Loucy (cell line): ENCODE measurements around the gene NUP85.
"Not testable (repeated sequence)": the region's sequence is repeated elsewhere in the genome, so short reads cannot be mapped to it uniquely, and the experiment has no call there.

Source experiments
- H2AFZ ChIP-seq: fragments of 200-600 bp; sonication (generic); 2 replicates; pipeline ENCODE4 v1.6.0; 2016; ENCODE audit warnings: antibody characterized with exemption, mild to moderate bottlenecking, low read length, moderate library complexity
- H3F3A ChIP-seq: fragments of 200-600 bp; 2 replicates; pipeline ENCODE4 v1.6.0; 2016; ENCODE audit warnings: antibody characterized with exemption, low read depth, mild to moderate bottlenecking
- H3K27me3 ChIP-seq: fragments of 200-600 bp; sonication (generic); 2 replicates; pipeline ENCODE4 v1.6.1; 2014; ENCODE audit warnings: low read length, mild to moderate bottlenecking; ENCODE audit not compliant: insufficient read depth, poor library complexity, severe bottlenecking
- H3K36me3 ChIP-seq: fragments of 200-600 bp; sonication (generic); 2 replicates; pipeline ENCODE4 v1.6.1; 2016; ENCODE audit warnings: low read length; ENCODE audit not compliant: insufficient read depth
- H3K4me1 ChIP-seq: fragments of 200-600 bp; sonication (generic); 2 replicates; pipeline ENCODE4 v1.5.1; 2014; ENCODE audit warnings: low read length, mild to moderate bottlenecking; ENCODE audit not compliant: insufficient read depth, poor library complexity, severe bottlenecking
- H3K4me2 ChIP-seq: fragments of 200-600 bp; sonication (generic); 2 replicates; pipeline ENCODE4 v1.6.0; 2014; ENCODE audit warnings: antibody characterized with exemption, low read length, low read depth, mild to moderate bottlenecking; ENCODE audit not compliant: poor library complexity, severe bottlenecking
- H3K4me3 ChIP-seq: fragments of 200-600 bp; sonication (generic); 2 replicates; pipeline ENCODE4 v1.5.1; 2014; ENCODE audit warnings: low read length, mild to moderate bottlenecking, mixed read lengths; ENCODE audit not compliant: poor library complexity, severe bottlenecking
- H3K79me2 ChIP-seq: fragments of 200-600 bp; sonication (generic); 2 replicates; pipeline ENCODE4 v1.6.1; 2014; ENCODE audit warnings: low read length; ENCODE audit not compliant: insufficient read depth
- H3K9ac ChIP-seq: fragments of 200-600 bp; sonication (generic); 2 replicates; pipeline ENCODE4 v1.6.0; 2014; ENCODE audit warnings: mild to moderate bottlenecking, low read depth, low read length, moderate library complexity; ENCODE audit not compliant: poor library complexity, severe bottlenecking
- H3K9me2 ChIP-seq: fragments of 200-600 bp; sonication (generic); replicated peaks from 2 replicates; pipeline ENCODE4 v1.6.1; 2016; ENCODE audit warnings: low read depth, low read length, mixed read lengths
- H3K9me3 ChIP-seq: fragments of 200-600 bp; sonication (generic); 2 replicates; pipeline ENCODE4 v1.6.1; 2014; ENCODE audit warnings: mild to moderate bottlenecking, antibody characterized with exemption, low read length, low read depth; ENCODE audit not compliant: insufficient read depth
- H4K20me1 ChIP-seq: fragments of 200-600 bp; sonication (generic); 2 replicates; pipeline ENCODE4 v1.6.0; 2014; ENCODE audit warnings: antibody characterized with exemption, low read length, mild to moderate bottlenecking; ENCODE audit not compliant: insufficient read depth, poor library complexity, severe bottlenecking
- CTCF ChIP-seq: fragments of 200-600 bp; sonication (generic); conservative IDR thresholded peaks from 2 replicates; pipeline ENCODE4 v1.5.1; 2014; ENCODE audit warnings: mild to moderate bottlenecking, antibody characterized with exemption, low read length
- EZH2phosphoT487 ChIP-seq: fragments of 200-600 bp; IDR thresholded peaks from 2 replicates; pipeline ENCODE4 v1.6.1; 2018; ENCODE audit warnings: antibody characterized with exemption, mild to moderate bottlenecking, moderate library complexity, borderline replicate concordance

NUP85 gene

GRCh38 chr17:75249564-75249963, 44.1 kb downstream of the NUP85 start:
- Histone ChIP-seq H3K79me2 (peaks cover 22% of the 10 kb centered on the region; the same call in 1 of the 2 replicates), H3K36me3 (peaks cover 23% of the 10 kb centered on the region; the same call in 1 of the 2 replicates), H3K9me2 (no peaks in the 10 kb centered on the region), H3K9me3 (no peaks in the 10 kb centered on the region), H3K4me3 (no peak overlapping the region), H3K4me2 (no peak overlapping the region), H2AFZ (no peak overlapping the region), H3F3A (no peaks in the 10 kb centered on the region), H3K9ac (no peak overlapping the region), H3K27me3 (no peaks in the 10 kb centered on the region), H3K4me1 (no peaks in the 10 kb centered on the region), H4K20me1 (no peaks in the 10 kb centered on the region)
- no peak for TF ChIP-seq CTCF
- no peak for TF ChIP-seq EZH2phosphoT487

- Histone ChIP-seq H3K36me3 (peaks cover 18% of the 10 kb centered on the region; the same call in 1 of the 2 replicates), H3K9ac (no peak overlapping the region), H3K9me2 (no peaks in the 10 kb centered on the region), H3K4me2 (no peak overlapping the region), H3K4me3 (no peak overlapping the region), H3K9me3 (no peaks in the 10 kb centered on the region), H3K79me2 (peaks cover 22% of the 10 kb centered on the region; the same call in 1 of the 2 replicates), H2AFZ (no peak overlapping the region), H3K4me1 (no peaks in the 10 kb centered on the region), H3F3A (no peaks in the 10 kb centered on the region), H3K27me3 (no peaks in the 10 kb centered on the region), H4K20me1 (no peaks in the 10 kb centered on the region)
- TF ChIP-seq CTCF, result no peak
Measured at GRCh38 chr17:75250009-75250471, 44.6 kb downstream of the NUP85 start.

GRCh38 chr17:75252039-75252816, 46.7 kb downstream of the NUP85 start:
- Histone ChIP-seq H3K4me3 (no peak overlapping the region), H3K9ac (no peak overlapping the region), H3K79me2 (peaks cover 22% of the 10 kb centered on the region; the same call in 1 of the 2 replicates)

GRCh38 chr17:75255954-75256698, 50.6 kb downstream of the NUP85 start:
- not testable (repeated sequence) for H3K9me2 ChIP-seq, H3K9ac ChIP-seq, H2AFZ ChIP-seq, H3K4me2 ChIP-seq, H3K27me3 ChIP-seq, H3F3A ChIP-seq, H3K36me3 ChIP-seq, H3K9me3 ChIP-seq, H3K4me3 ChIP-seq
- Histone ChIP-seq H4K20me1 (peaks cover 12% of the 10 kb centered on the region), H3K79me2 (peaks cover 38% of the 10 kb centered on the region), H3K4me1 (peaks cover 13% of the 10 kb centered on the region)

More at GRCh38 chr17:75252039-75252816, 46.7 kb downstream of the NUP85 start:
- Histone ChIP-seq H3K4me1 (no peaks in the 10 kb centered on the region), H3K4me2 (no peak overlapping the region), H2AFZ (no peak overlapping the region), H3K27me3 (no peaks in the 10 kb centered on the region), H3K9me3 (no peaks in the 10 kb centered on the region), H4K20me1 (no peaks in the 10 kb centered on the region), H3F3A (no peaks in the 10 kb centered on the region), H3K36me3 (no peaks in the 10 kb centered on the region), H3K9me2 (no peaks in the 10 kb centered on the region)
- no peak for TF ChIP-seq EZH2phosphoT487
- TF ChIP-seq CTCF, result no peak

- not testable (repeated sequence) for H3K9me3 ChIP-seq, H3K9ac ChIP-seq, H3K4me3 ChIP-seq, H3K27me3 ChIP-seq, H3F3A ChIP-seq, H3K4me2 ChIP-seq, H3K9me2 ChIP-seq, H3K36me3 ChIP-seq, H2AFZ ChIP-seq
- H4K20me1 ChIP-seq, result peaks cover 13% of the 10 kb centered on the region
- peaks cover 13% of the 10 kb centered on the region for H3K4me1 ChIP-seq
- H3K79me2 ChIP-seq, result peaks cover 40% of the 10 kb centered on the region
Measured at GRCh38 chr17:75257228-75257627, 51.7 kb downstream of the NUP85 start.
